ENCODE measurements around the gene OR5A1.

Gene OR5A1

GRCh38 chr11:59436169-59436568 is at the start of gene OR5A1:
OR5A1 (plus strand) TSS chr11:59436469; CDS start chr11:59443169, 6,700 bp downstream.
- no peak for TF ChIP-seq CTCF (IDR thresholded peaks at IDR 0.05; ENCODE audit: low read depth, low read length, missing control alignments)
- no peak for DNase-seq (ENCODE audit: extremely low read depth, low read depth)
- H3K4me3 ChIP-seq (replicated peaks; ENCODE audit: low read depth, low read length) = no peak within 1 kb of the TSS

GRCh38 chr11:59394186-59394585 is 42.1 kb upstream of the OR5A1 start:
- TF ChIP-seq CTCF (IDR thresholded peaks at IDR 0.05; ENCODE audit: low read depth, low read length, missing control alignments) = no peak
- no peak overlapping the region for H3K4me3 ChIP-seq (replicated peaks; ENCODE audit: low read depth, low read length)
- DNase-seq (ENCODE audit: extremely low read depth, low read depth) = no peak

- H3K4me3 ChIP-seq (replicated peaks; ENCODE audit: low read depth, low read length) = no peak overlapping the region
- no peak for TF ChIP-seq CTCF (IDR thresholded peaks at IDR 0.05; ENCODE audit: low read depth, low read length, missing control alignments)
- DNase-seq (ENCODE audit: extremely low read depth, low read depth) = no peak
These were observed 35.6 kb upstream of the OR5A1 start for GRCh38 chr11:59400461-59401261.

- H3K4me3 ChIP-seq (replicated peaks; ENCODE audit: low read depth, low read length) = no peak overlapping the region
- no peak for TF ChIP-seq CTCF (IDR thresholded peaks at IDR 0.05; ENCODE audit: low read depth, low read length, missing control alignments)
- DNase-seq (ENCODE audit: extremely low read depth, low read depth) = no peak
These were observed 35.1 kb upstream of the OR5A1 start for GRCh38 chr11:59401262-59401552.

- no peak overlapping the region for H3K4me3 ChIP-seq (replicated peaks; ENCODE audit: low read depth, low read length)
- no peak for DNase-seq (ENCODE audit: extremely low read depth, low read depth)
- no peak for TF ChIP-seq CTCF (IDR thresholded peaks at IDR 0.05; ENCODE audit: low read depth, low read length, missing control alignments)
These were observed 32.7 kb upstream of the OR5A1 start for GRCh38 chr11:59403546-59403945.

GRCh38 chr11:59413646-59414045 is 22.6 kb upstream of the OR5A1 start:
- TF ChIP-seq CTCF (IDR thresholded peaks at IDR 0.05; ENCODE audit: low read depth, low read length, missing control alignments) = no peak
- no peak for DNase-seq (ENCODE audit: extremely low read depth, low read depth)

GRCh38 chr11:59415111-59415510 is 21.2 kb upstream of the OR5A1 start:
- no peak overlapping the region for H3K4me3 ChIP-seq (replicated peaks; ENCODE audit: low read depth, low read length)
- DNase-seq (ENCODE audit: extremely low read depth, low read depth) = no peak
- no peak for TF ChIP-seq CTCF (IDR thresholded peaks at IDR 0.05; ENCODE audit: low read depth, low read length, missing control alignments)

More at GRCh38 chr11:59413646-59414045, 22.6 kb upstream of the OR5A1 start:
- no peak overlapping the region for H3K4me3 ChIP-seq (replicated peaks; ENCODE audit: low read depth, low read length)

Measured in HFF-Myc (cell line).